ENCODE results near the gene ST3GAL2. TPM values are rescaled to one million over a fixed set of nuclear protein-coding genes. Genes with fewer than 3 reads are reported as not detected.

The ST3GAL2 gene
- total and polyA plus RNA-seq, 2 of the 4 experiments (the other 2 are of a cell fraction): 17.4 to 17.7 TPM

DNA sequence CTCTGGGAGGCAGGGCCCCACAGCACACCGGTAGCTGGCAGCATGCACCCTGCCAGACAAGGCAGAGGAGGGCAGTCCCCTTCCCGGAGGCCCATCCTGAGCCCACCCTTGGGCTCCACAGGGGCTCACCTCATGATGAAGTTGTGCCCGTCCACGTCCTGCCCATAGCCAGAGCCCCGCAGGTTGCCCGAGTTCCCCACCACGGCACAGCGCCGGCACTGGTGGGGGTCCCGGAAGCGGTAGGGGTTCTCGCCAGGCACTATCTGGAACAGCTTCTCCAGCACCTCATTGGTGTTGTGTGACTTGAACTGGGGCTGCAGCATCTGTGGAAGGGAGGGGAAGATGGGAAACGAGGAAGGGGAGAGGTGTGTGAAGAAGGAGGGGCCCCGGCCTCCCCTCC is 44.0 kb downstream of the ST3GAL2 start:
- no peak overlapping the region for H4K8ac ChIP-seq (ENCODE audit: low read depth in 2 of 2, low read length in 2 of 2)
- POLR2A ChIA-PET (ENCODE audit: unreplicated experiment): no interaction called here
- H3K36me3 ChIP-seq (ENCODE audit: control insufficient read depth, insufficient read depth, low read length): peaks cover 24% of the 10 kb centered on the region; the same call in 1 of the 2 replicates
- H4K5ac ChIP-seq (ENCODE audit: low read depth, low read length): no peak overlapping the region
- H2BK120ac ChIP-seq (ENCODE audit: low read depth, low read length): no peak overlapping the region
- CTCF ChIA-PET: interaction anchor here (0.6 kb wide), 1 partner anchor 124 kb away, joined by 4 read pairs; no protein-coding TSS in a partner anchor
- H3K4me1 ChIP-seq (ENCODE audit: control insufficient read depth, insufficient read depth, low read length): peaks cover 9% of the 10 kb centered on the region
- dilution Hi-C loops (cut with HindIII; ENCODE audit: low sequenced_read_pairs, unreplicated experiment) (no loop called here), intact Hi-C loops (cut with micrococcal nuclease) (loop anchor here (5.0 kb wide), 1 partner anchor 82 kb away; no protein-coding TSS in a partner anchor), in situ Hi-C loops (cut with MboI; ENCODE audit: low sequenced_read_pairs) (no loop called here)
- H3K9ac ChIP-seq (ENCODE audit: low read depth, low read length): no peak overlapping the region
- BruUV-seq (replicated peaks): no TSS peak
- 97% methylated on average over 7 of the region's 14 CpGs; no CpG with 5 or more reads in 1 of the 2 experiments for WGBS, 2 experiments (ENCODE audit: extremely low coverage in 2 of 2, insufficient read length in 1 of 2)
- H2AK5ac ChIP-seq (ENCODE audit: low read depth, low read length): no peak overlapping the region
- no peak overlapping the region for H2AK9ac ChIP-seq (replicated peaks; ENCODE audit: low read depth, low read length, poor library complexity)
- DNase-seq (no peak), ATAC-seq (ENCODE audit: low read depth) (no peak)
- TF ChIP-seq MAFK (IDR thresholded peaks at IDR 0.05; ENCODE audit: low read depth, low read length): no peak
- TF ChIP-seq CHD1 (IDR thresholded peaks at IDR 0.05; ENCODE audit: low read depth, low read length): no peak
- TF ChIP-seq BHLHE40 (IDR thresholded peaks at IDR 0.05; ENCODE audit: low read depth, low read length): no peak
- TF ChIP-seq MAZ (IDR thresholded peaks at IDR 0.05; ENCODE audit: borderline replicate concordance, low read depth, low read length): no peak
- TF ChIP-seq CTCF (conservative IDR thresholded peaks at IDR 0.05; ENCODE audit: low read depth, low read length): no peak
- TF ChIP-seq, protein P1, sequence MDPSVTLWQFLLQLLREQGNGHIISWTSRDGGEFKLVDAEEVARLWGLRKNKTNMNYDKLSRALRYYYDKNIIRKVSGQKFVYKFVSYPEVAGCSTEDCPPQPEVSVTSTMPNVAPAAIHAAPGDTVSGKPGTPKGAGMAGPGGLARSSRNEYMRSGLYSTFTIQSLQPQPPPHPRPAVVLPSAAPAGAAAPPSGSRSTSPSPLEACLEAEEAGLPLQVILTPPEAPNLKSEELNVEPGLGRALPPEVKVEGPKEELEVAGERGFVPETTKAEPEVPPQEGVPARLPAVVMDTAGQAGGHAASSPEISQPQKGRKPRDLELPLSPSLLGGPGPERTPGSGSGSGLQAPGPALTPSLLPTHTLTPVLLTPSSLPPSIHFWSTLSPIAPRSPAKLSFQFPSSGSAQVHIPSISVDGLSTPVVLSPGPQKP (IDR thresholded peaks at IDR 0.05; ENCODE audit: borderline replicate concordance, low read depth, low read length): no peak
- no peak for TF ChIP-seq NFE2L2 (IDR thresholded peaks at IDR 0.05; ENCODE audit: low read depth, low read length)
- no peak for TF ChIP-seq USF2 (IDR thresholded peaks at IDR 0.05; ENCODE audit: low read depth, low read length)
- no peak overlapping the region for H3K4ac ChIP-seq (ENCODE audit: low read depth, low read length)
- no peak overlapping the region for H4K91ac ChIP-seq (ENCODE audit: insufficient read depth, low read depth, low read length)
- no peak overlapping the region for H3K18ac ChIP-seq (ENCODE audit: low read depth, low read length)
- no peak overlapping the region for H3K4me2 ChIP-seq (ENCODE audit: low read depth, low read length)
- peaks cover 13% of the 10 kb centered on the region for H3K9me1 ChIP-seq (ENCODE audit: insufficient read depth, low read length)
- no peak overlapping the region for H2BK5ac ChIP-seq (ENCODE audit: low read depth, low read length, poor library complexity, severe bottlenecking)
- H3K27me3 ChIP-seq (ENCODE audit: control insufficient read depth, insufficient read depth, low read length): no peaks in the 10 kb centered on the region
- no peak overlapping the region for H3K14ac ChIP-seq (replicated peaks; ENCODE audit: low read depth, low read length)
- H3K79me1 ChIP-seq (ENCODE audit: low read depth in 1 of 2, low read length in 2 of 2): peaks cover 0 to 61% of the 10 kb centered on the region in 2 experiments; a peak in 3 of 4 replicates
- no peak overlapping the region for H3K4me3 ChIP-seq (ENCODE audit: insufficient read depth, low read depth, low read length)
- H2BK15ac ChIP-seq (ENCODE audit: low read depth, low read length): no peak overlapping the region
- no peak overlapping the region for H3K27ac ChIP-seq (ENCODE audit: insufficient read depth, low read length)
- H3K56ac ChIP-seq (ENCODE audit: extremely low read depth, insufficient read depth, low read length): no peak overlapping the region
- no peak overlapping the region for H2AFZ ChIP-seq (replicated peaks; ENCODE audit: low read length, poor library complexity)
- H4K20me1 ChIP-seq (ENCODE audit: insufficient read depth, low read length): peaks cover 5% of the 10 kb centered on the region; the same call in 1 of the 2 replicates
- no peak overlapping the region for H2BK20ac ChIP-seq (ENCODE audit: low read depth, low read length)
- H3K9me3 ChIP-seq (ENCODE audit: control insufficient read depth, insufficient read depth, low read length): no peaks in the 10 kb centered on the region
- H3K23ac ChIP-seq (ENCODE audit: low read depth, low read length): no peak overlapping the region

Data from IMR-90 (cell line).